ELR (cell line): ENCODE measurements around the gene OSBPL7.
"Not testable (repeated sequence)": the region's sequence is repeated elsewhere in the genome, so short reads cannot be mapped to it uniquely, and the experiment has no call there.

Source experiments
- DNase-seq: peaks from one replicate; pipeline ENCODE4 v3.0.0-alpha.2; 2015; ENCODE audit warnings: low read depth

OSBPL7 gene

DNA sequence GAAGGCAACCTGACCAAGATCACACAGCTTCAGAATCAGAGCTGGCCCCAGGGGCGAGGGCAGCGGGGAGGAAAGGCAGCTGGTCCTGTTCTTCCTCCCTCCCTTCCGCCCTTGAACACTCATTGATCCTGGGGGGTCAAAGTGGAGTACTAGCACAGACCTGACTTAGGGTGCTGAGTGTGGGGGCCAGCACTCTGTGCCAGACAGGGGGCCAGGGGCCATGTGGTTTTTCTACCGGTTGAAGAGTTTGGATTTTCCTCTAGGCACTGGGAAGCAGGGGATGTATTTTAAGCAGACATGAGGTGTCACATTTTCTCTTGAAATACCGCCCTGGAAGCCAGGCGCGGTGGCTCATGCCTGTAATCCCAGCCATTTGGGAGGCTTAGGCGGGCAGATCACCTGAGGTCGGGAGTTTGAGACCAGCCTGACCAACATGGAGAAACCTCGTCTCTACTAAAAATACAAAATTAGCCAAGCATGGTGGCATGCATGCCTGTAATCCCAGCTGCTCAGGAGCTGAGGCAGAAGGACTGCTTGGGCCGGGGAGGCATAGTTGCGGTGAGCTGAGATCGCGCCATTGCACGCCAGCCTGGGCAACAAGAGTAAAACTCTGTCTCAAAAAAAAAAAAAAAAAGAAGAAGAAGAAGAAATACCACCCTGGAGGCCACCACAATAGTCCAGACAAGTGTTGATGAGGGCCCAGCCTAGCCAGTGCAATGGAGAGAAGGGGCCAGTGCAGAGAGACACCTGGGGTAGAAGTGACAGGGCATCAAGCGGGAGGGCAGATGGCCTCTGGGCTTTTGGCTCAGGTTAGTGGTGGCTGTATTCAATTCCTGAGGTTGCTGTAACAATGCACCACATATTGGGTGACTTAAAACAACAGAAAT lies 15.3 kb downstream of the OSBPL7 start:
- no peak for DNase-seq

- DNase-seq, result no peak
These were observed 17.1 kb downstream of the OSBPL7 start for GRCh38 chr17:47804461-47804860.

- no peak for DNase-seq
These were observed 17.8 kb downstream of the OSBPL7 start for GRCh38 chr17:47803751-47804150.

- DNase-seq, result no peak
These were observed 18.4 kb downstream of the OSBPL7 start for GRCh38 chr17:47803201-47803600.

DNA sequence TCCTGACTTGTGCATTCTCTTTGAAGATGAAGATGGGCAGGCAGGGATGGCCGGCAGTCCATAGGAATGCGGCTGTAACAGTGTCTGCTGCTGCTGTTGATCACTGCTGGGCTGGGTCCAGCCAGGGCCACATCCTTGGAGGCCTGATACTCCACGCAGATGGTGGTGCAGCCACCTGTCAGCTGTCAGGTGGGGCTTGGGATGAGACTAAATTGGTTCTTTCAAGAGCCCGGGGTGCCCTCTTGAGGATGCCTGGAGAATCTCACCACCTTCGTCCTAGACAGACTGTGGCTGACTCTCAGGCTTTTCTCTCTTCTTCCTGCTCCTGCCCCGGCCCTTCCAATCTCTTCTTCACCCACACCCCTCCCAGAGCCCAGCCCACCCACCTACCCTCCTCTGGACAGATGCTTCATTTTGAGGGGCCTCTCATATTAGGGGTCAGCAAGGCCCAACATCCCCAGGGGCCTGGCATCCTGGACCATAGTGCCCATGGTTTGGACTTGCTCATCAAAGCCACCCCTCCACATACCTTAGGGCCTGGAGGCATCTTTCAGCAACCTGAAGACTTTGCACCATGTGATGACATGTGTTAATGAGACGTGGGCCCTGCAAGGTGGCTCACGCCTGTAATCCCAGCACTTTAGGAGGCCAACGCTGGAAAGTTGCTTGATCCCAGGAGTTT lies 19.1 kb downstream of the OSBPL7 start:
- peak; percentile 76 for DNase-seq

DNA sequence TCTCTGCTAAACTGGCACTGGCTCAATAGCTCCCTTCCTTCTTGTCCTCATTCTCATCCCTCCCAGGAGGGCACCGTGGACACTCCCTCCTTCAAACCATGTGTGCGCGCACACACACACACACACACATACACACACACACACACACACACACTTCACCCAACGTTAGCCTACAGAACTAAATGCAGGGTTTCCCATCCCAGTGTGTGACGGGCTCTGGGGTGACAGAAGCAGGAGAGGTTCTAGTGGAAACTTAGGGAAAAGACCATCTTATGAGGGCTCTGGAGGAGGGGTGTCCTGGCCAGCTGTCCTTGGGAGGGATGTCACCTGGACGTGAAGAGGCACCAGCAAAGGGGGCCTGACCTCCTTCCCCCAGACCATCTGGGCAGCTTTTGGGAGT lies 19.7 kb downstream of the OSBPL7 start:
- DNase-seq, result no peak

DNA sequence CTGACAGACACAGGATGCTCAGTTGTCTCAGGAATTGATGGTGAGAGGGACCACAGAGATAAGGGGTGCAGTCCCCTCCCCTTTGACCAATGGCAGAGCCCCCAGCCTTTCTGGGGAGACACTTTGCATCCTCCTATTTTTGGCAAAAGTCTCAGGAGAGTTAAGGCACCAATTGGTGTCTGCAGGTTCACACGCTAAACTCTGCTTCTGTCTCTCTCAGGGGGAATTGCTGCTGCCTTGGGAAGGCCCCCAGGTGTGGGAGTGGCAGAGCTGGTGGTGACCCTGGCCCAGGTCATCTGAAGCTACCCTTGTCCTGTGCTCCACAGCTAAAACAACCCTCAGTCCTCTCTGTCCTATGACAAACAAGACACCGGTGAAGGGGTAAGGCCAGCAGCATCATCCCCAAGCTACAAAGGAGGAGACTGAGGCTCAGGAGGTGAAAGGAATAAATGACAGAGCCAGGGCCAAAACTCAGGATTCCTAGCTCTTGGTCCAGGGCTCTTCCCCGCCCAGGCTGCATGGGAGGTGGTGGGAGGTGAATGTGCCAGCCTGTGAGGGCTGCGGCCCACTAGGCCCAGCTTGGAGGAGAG lies 20.3 kb downstream of the OSBPL7 start:
- no peak for DNase-seq

GRCh38 chr17:47800686-47801085 lies 20.9 kb downstream of the OSBPL7 start:
- no peak for DNase-seq

- peak; percentile 25 for DNase-seq
These were observed 23.8 kb downstream of the OSBPL7 start for GRCh38 chr17:47797797-47798196.

DNA sequence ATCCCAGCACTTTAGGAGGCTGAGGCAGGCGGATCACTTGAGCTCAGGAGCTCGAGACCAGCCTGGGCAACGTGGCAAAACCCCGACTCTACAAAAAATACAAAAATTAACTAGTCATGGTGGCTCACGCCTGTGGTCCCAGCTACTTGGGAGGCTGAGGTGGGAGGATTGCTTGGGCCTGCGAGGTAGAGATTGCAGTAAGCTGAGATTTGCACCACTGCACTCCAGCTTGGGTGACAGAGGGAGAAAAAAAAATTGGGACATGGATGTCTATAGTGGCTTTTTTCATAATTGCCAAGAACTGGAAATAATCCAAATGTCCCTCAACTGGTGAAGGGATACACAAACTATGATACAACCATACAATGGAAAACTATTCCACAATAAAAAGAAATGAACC lies 28.6 kb downstream of the OSBPL7 start:
- DNase-seq, result no peak

DNA sequence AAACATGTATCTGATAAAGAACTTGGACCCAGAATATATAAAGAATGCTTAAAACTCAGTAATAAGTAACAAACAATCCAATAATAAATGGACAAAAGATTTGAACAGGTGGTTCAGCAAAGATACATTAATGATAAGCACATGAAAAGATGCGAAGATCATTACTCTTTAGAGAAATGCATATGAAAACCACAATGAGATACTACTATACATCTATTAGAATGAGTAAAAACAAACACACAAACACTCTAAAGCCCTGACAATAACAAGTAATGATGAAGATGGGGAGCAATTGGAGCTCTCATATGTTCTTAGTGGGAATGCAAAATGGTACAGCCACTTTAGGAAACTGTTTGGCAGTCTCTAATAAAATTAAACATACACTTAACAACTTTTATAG lies 29.1 kb downstream of the OSBPL7 start:
- DNase-seq, result no peak

DNA sequence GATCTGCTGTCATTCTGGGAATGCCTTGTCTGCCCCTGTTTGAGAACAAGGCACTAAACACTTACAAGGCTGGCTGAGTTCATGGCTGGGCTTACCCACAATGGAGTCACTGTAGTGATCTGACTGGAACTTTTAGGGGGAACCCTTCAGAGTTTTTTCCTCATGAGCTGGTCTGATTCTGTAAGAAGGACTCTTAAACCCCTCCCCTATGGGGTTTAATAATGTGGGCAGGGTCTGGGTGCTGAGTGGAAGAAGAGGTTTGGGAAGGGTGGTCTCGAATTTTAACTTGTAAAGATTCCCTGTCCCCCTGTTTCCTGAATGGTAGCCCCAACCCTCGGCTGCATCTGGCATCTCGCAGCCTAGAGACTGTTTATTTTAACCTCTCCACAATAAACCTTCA lies 30.6 kb downstream of the OSBPL7 start:
- DNase-seq, result no peak

GRCh38 chr17:47789611-47790561 lies 31.7 kb downstream of the OSBPL7 start:
- DNase-seq, result peak; percentile 73

DNA sequence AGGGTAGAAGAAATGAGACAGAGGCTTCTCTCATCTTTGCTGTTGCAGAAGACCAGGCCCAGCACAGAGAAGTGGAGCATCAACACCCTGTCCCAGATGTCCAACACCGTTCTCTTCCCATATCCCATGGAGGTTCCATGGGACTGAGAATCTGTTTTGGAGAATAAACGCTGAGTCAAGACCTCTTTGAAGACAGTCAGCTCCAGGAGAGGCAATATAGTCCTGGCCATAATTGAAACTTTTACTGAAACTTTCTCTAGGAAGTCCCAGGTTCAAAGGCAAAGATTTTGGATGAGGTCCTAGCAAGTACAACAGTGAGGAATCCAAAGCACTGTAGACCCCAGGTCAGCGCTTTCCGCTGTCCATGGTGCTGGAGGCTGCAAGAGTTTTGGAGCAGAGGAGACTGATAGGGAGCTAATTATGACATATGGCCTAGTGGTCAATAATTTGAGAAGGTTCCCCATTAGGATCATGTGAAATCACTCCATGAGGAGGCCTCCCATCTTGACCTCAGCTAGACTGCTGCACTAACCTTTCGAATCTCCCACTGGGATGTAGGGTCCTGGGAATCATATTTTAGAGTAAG lies 36.0 kb downstream of the OSBPL7 start:
- DNase-seq, result peak; percentile 44

DNA sequence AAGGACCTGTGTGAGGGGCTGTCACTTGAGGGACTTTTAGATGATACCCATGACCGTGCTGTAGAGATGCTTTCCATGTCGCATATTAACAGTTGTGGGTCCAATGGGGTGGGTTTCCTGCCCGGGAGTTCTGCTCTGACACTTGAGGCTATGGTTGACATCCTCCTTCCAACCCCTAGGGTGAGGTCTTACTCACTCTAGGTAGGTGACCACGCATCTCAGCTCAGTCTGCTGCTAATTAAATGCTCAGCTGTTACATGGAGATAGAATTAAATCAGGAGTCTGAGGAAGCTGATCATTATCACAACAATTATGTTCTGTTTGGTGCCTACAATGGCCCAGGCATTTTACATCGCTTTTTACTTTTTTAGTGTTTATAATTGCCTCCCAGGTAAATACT lies 40.2 kb downstream of the OSBPL7 start:
- DNase-seq, result no peak

- DNase-seq, result no peak
These were observed 43.4 kb downstream of the OSBPL7 start for GRCh38 chr17:47778184-47778635.

GRCh38 chr17:47776330-47777197 lies 45.0 kb downstream of the OSBPL7 start:
- peak; percentile 71 for DNase-seq

DNA sequence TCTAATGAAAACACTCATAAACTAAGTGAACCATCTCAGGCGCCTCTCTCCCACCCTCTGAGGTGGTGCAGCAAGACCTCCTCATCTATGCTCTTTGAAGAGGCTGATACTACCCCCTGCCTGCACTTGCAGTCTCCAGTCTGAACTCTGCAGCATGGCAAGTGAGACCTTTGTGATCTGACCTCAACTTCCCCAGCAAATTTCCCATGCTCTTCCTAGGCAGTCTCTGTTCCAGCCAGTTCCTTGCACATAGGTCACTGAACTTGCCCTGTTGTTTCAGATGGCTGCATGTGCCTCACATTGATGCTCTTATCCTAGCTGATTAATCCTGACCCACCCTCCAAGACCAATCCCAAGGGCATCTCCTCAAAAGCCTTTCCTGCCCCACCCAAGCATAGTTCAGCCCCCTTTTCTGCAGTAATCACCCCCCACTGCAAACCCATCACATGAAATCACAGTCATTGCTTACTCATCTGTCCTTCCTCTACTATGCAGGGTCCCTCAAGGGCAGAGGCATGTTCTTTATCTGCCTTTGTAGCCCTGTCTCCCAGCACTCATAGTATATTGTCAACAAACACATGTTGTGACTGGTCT lies 46.5 kb downstream of the OSBPL7 start:
- DNase-seq, result no peak

GRCh38 chr17:47774331-47774730 lies 47.3 kb downstream of the OSBPL7 start:
- no peak for DNase-seq

DNA sequence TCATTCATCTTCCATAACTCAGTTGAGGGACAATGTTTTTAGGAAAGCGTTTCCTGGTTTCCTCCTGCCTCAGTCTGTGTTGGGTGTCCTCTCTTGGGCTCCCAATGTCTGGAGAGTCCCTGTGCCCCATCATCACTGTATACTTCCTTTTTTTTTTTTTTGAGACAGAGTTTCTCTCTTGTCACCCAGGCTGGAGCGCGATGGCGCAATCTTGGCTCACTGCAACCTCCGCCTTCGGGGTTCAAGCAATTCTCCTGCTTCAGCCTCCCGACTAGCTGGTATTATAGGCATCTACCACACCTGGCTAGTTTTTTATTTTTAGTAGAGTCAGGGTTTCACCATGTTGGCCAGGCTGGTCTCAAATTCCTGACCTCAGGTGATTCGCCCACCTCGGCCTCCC lies 47.9 kb downstream of the OSBPL7 start:
- not testable (repeated sequence) for DNase-seq
